SK-N-SH treated with all-trans-retinoic acid at 6 μM for 48 hours (cell line): ENCODE measurements around the gene ADGRG6.

Source experiments
- ARNTL ChIP-seq: fragments of 450-650 bp; formaldehyde crosslinking; IDR thresholded peaks from 2 replicates; pipeline ENCODE4 v1.5.0; 2020; ENCODE audit warnings: low read depth, mild to moderate bottlenecking, moderate library complexity, borderline replicate concordance
- GLIS3 ChIP-seq: fragments of 250-450 bp; sonication (Bioruptor Pico); IDR thresholded peaks from 2 replicates; pipeline ENCODE4 v1.5.0; 2020; ENCODE audit warnings: mild to moderate bottlenecking, moderate library complexity
- OSR1 ChIP-seq: fragments of 250-450 bp; sonication (Bioruptor Pico); IDR thresholded peaks from 2 replicates; pipeline ENCODE4 v1.8.0; 2022; ENCODE audit warnings: moderate library complexity, mild to moderate bottlenecking, inconsistent platforms
- PATZ1 ChIP-seq: fragments of 250-450 bp; sonication (Bioruptor Pico); IDR thresholded peaks from 2 replicates; pipeline ENCODE4 v1.8.0; 2020; ENCODE audit warnings: mild to moderate bottlenecking, moderate library complexity, borderline replicate concordance
- TCF4 ChIP-seq: fragments of 250-450 bp; sonication (Bioruptor Pico); IDR thresholded peaks from 2 replicates; pipeline ENCODE4 v1.8.0; 2021; ENCODE audit warnings: mild to moderate bottlenecking, moderate library complexity, borderline replicate concordance

DNA sequence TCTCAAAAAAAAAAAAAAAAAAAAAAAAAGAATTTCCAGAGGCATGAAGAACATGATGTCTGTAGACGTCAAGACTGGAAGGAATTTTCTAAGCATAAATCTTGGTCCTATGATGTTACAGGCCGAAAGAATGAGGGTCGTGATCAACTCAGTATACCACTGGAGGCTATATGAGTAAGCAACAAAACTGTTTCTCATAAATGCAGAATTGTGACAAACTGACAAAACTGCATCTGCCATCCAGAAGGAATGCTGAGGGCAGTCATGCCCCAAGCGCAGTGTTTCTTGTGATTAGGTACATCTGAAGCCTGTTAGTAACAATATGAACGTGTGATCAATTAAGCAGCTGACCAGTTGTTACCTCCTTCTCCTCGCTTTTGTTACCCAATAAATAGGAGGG is 43.5 kb upstream of the ADGRG6 start:
- TF ChIP-seq GLIS3 (CRISPR knock-in tag) (no peak), OSR1 (no peak), TCF4 (no peak), ARNTL (CRISPR knock-in tag) (no peak), PATZ1 (no peak)
